MG63 (cell line): ENCODE measurements around the gene LTBP3. TPM values are rescaled to one million over a fixed set of nuclear protein-coding genes. Genes with fewer than 3 reads are reported as not detected.

Experiments used
- DNase-seq: peaks from one replicate; pipeline ENCODE4 v3.0.0-alpha.2; 2020
- H3K27me3 ChIP-seq: fragments of 250-450 bp; sonication (Bioruptor Pico); 2 replicates; pipeline ENCODE4 v1.5.1; 2020; ENCODE audit warnings: mild to moderate bottlenecking, moderate library complexity
- H3K36me3 ChIP-seq: fragments of 250-450 bp; sonication (Bioruptor Pico); 2 replicates; pipeline ENCODE4 v1.5.1; 2020; ENCODE audit warnings: mild to moderate bottlenecking, moderate library complexity
- H3K4me3 ChIP-seq: fragments of 250-450 bp; sonication (Bioruptor Pico); 2 replicates; pipeline ENCODE4 v1.5.1; 2020; ENCODE audit warnings: mild to moderate bottlenecking, moderate library complexity
- H3K9me3 ChIP-seq: fragments of 250-450 bp; sonication (Bioruptor Pico); 2 replicates; pipeline ENCODE4 v1.5.1; 2020; ENCODE audit warnings: mild to moderate bottlenecking, moderate library complexity
- total RNA-seq: library from RNA; depleted of rRNA; stranded (reverse); fragments of >200 nt; shearing (Covaris generic); gene quantifications from 2 replicates; pipeline ENCODE4 v1.2.3, GENCODE V29; 2014; ENCODE audit warnings: low replicate concordance

The LTBP3 gene
- total RNA-seq, 1 experiment from 2014 or later: 124 TPM

DNA sequence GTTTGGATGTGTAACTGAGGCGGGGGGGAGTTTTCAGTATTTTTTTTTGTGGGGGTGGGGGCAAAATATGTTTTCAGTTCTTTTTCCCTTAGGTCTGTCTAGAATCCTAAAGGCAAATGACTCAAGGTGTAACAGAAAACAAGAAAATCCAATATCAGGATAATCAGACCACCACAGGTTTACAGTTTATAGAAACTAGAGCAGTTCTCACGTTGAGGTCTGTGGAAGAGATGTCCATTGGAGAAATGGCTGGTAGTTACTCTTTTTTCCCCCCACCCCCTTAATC lies 57.0 kb downstream of the LTBP3 start:
- peak overlapping the region; percentile 87 for H3K4me3 ChIP-seq
- peaks cover 70% of the 10 kb centered on the region for H3K36me3 ChIP-seq

DNA sequence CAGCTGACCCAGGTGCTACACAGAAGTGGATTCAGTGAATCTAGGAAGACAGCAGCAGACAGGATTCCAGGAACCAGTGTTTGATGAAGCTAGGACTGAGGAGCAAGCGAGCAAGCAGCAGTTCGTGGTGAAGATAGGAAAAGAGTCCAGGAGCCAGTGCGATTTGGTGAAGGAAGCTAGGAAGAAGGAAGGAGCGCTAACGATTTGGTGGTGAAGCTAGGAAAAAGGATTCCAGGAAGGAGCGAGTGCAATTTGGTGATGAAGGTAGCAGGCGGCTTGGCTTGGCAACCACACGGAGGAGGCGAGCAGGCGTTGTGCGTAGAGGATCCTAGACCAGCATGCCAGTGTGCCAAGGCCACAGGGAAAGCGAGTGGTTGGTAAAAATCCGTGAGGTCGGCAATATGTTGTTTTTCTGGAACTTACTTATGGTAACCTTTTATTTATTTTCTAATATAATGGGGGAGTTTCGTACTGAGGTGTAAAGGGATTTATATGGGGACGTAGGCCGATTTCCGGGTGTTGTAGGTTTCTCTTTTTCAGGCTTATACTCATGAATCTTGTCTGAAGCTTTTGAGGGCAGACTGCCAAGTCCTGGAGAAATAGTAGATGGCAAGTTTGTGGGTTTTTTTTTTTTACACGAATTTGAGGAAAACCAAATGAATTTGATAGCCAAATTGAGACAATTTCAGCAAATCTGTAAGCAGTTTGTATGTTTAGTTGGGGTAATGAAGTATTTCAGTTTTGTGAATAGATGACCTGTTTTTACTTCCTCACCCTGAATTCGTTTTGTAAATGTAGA lies 57.6 kb downstream of the LTBP3 start:
- peaks cover 64% of the 10 kb centered on the region for H3K36me3 ChIP-seq
- DNase-seq: peak; percentile 61
- peak overlapping the region; percentile 87 for H3K4me3 ChIP-seq
- no peaks in the 10 kb centered on the region for H3K9me3 ChIP-seq
- no peaks in the 10 kb centered on the region for H3K27me3 ChIP-seq

More for the DNA sequence above, 57.0 kb downstream of the LTBP3 start:
- Histone ChIP-seq H3K27me3 (no peaks in the 10 kb centered on the region), H3K9me3 (no peaks in the 10 kb centered on the region)
- no peak for DNase-seq

DNA sequence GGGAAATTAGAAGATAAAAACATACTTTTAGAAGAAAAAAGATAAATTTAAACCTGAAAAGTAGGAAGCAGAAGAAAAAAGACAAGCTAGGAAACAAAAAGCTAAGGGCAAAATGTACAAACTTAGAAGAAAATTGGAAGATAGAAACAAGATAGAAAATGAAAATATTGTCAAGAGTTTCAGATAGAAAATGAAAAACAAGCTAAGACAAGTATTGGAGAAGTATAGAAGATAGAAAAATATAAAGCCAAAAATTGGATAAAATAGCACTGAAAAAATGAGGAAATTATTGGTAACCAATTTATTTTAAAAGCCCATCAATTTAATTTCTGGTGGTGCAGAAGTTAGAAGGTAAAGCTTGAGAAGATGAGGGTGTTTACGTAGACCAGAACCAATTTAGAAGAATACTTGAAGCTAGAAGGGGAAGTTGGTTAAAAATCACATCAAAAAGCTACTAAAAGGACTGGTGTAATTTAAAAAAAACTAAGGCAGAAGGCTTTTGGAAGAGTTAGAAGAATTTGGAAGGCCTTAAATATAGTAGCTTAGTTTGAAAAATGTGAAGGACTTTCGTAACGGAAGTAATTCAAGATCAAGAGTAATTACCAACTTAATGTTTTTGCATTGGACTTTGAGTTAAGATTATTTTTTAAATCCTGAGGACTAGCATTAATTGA lies 58.3 kb downstream of the LTBP3 start:
- Histone ChIP-seq H3K9me3 (no peaks in the 10 kb centered on the region), H3K4me3 (peak overlapping the region; percentile 87), H3K27me3 (no peaks in the 10 kb centered on the region), H3K36me3 (peaks cover 57% of the 10 kb centered on the region)
- no peak for DNase-seq

DNA sequence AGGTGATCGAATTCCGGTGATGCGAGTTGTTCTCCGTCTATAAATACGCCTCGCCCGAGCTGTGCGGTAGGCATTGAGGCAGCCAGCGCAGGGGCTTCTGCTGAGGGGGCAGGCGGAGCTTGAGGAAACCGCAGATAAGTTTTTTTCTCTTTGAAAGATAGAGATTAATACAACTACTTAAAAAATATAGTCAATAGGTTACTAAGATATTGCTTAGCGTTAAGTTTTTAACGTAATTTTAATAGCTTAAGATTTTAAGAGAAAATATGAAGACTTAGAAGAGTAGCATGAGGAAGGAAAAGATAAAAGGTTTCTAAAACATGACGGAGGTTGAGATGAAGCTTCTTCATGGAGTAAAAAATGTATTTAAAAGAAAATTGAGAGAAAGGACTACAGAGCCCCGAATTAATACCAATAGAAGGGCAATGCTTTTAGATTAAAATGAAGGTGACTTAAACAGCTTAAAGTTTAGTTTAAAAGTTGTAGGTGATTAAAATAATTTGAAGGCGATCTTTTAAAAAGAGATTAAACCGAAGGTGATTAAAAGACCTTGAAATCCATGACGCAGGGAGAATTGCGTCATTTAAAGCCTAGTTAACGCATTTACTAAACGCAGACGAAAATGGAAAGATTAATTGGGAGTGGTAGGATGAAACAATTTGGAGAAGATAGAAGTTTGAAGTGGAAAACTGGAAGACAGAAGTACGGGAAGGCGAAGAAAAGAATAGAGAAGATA lies 59.0 kb downstream of the LTBP3 start, which contains the start of gene MALAT1:
TSS of gene MALAT1 (plus strand) at position 69 of the 736 bp plus-strand sequence.
- H3K27me3 ChIP-seq: no peaks in the 10 kb centered on the region
- H3K36me3 ChIP-seq: peaks cover 50% of the 10 kb centered on the region
- peak within 1 kb of the TSS; percentile 87 for H3K4me3 ChIP-seq
- H3K9me3 ChIP-seq: no peaks in the 10 kb centered on the region
- DNase-seq: peak; percentile 92

DNA sequence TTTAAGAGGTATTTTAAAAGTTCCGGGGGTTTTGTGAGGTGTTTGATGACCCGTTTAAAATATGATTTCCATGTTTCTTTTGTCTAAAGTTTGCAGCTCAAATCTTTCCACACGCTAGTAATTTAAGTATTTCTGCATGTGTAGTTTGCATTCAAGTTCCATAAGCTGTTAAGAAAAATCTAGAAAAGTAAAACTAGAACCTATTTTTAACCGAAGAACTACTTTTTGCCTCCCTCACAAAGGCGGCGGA lies 59.5 kb downstream of the LTBP3 start:
- peak overlapping the region; percentile 87 for H3K4me3 ChIP-seq
- no peaks in the 10 kb centered on the region for H3K9me3 ChIP-seq
- H3K27me3 ChIP-seq: no peaks in the 10 kb centered on the region
- no peak for DNase-seq
- H3K36me3 ChIP-seq: peaks cover 45% of the 10 kb centered on the region

DNA sequence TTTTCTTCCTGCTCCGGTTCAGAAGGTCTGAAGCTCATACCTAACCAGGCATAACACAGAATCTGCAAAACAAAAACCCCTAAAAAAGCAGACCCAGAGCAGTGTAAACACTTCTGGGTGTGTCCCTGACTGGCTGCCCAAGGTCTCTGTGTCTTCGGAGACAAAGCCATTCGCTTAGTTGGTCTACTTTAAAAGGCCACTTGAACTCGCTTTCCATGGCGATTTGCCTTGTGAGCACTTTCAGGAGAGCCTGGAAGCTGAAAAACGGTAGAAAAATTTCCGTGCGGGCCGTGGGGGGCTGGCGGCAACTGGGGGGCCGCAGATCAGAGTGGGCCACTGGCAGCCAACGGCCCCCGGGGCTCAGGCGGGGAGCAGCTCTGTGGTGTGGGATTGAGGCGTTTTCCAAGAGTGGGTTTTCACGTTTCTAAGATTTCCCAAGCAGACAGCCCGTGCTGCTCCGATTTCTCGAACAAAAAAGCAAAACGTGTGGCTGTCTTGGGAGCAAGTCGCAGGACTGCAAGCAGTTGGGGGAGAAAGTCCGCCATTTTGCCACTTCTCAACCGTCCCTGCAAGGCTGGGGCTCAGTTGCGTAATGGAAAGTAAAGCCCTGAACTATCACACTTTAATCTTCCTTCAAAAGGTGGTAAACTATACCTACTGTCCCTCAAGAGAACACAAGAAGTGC lies 60.0 kb downstream of the LTBP3 start:
- peak overlapping the region; percentile 87 for H3K4me3 ChIP-seq
- no peaks in the 10 kb centered on the region for H3K27me3 ChIP-seq
- no peak for DNase-seq
- no peaks in the 10 kb centered on the region for H3K9me3 ChIP-seq
- H3K36me3 ChIP-seq: peaks cover 40% of the 10 kb centered on the region

DNA sequence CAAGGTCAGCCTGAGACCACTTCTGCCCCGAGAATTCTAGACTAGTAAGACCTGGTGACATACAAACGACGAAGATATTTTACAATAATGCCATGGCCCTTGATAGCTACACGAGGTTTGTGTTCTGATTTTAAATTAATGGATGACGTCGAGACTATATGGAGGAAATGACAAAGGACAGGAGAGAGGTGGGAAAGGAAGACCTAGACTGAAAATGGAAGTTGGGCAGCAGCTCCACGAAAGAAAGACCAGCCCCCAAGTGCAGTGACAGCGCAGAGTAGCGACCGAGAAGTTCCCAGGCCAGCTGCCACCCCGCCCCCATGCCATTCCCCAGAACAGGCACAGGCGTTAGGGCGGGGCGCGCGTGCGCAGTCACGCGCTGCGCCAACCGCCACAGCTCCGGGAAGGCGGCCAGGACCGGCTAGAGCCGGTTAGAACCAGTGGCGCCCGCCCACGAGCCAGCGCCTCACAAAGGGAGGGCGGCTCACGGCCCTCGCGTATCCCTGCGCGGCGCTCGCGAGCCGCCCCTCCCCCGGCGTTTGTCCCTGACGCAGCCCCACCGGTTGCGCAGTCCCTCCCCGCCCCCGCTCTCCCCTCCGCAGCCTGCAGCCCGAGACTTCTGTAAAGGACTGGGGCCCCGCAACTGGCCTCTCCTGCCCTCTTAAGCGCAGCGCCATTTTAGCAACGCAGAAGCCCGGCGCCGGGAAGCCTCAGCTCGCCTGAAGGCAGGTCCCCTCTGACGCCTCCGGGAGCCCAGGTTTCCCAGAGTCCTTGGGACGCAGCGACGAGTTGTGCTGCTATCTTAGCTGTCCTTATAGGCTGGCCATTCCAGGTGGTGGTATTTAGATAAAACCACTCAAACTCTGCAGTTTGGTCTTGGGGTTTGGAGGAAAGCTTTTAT lies 60.8 kb downstream of the LTBP3 start:
- no peaks in the 10 kb centered on the region for H3K27me3 ChIP-seq
- peak overlapping the region; percentile 87 for H3K4me3 ChIP-seq
- peak; percentile 99 for DNase-seq
- peaks cover 32% of the 10 kb centered on the region for H3K36me3 ChIP-seq
- no peaks in the 10 kb centered on the region for H3K9me3 ChIP-seq

DNA sequence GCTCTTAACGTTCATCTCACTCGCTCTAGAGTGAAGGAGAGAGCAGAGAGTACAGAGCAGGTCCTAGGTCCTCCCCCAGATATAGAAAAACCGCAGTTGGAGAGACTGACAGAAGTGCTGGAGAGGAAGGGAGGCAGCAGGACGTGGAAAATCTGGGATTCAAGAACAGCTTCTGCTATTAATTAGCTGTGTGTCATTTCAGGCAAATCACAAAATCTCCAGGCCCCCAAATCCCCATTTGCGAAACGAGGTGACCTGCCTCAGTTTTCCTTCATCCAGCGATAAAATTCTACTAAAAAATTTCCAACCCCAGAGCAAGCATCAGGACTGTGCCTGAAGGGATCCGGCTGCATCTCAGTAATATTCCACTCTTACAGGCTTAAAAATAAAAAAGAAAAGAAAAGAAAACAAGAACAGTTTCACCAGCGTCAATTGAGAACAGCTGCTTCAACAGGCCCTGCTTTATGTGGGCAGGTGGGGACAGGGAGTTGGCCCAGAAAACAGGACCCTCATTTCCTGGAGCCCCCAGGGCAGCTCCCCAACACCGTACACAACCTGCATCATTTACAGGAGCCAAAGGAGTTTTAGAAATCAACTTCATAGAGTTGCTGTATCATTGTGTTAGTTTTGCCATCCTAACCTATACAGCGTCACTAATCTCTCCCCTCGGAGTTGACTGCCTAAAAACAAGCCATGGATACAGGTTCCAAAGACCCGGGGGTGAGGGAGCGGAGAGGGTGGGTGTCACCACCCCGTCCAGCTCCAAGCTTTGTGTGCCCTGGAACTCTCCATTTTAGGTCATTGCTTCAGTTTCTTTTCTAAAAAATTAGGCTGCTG lies 61.6 kb downstream of the LTBP3 start:
- peaks cover 24% of the 10 kb centered on the region for H3K36me3 ChIP-seq
- H3K9me3 ChIP-seq: no peaks in the 10 kb centered on the region
- H3K27me3 ChIP-seq: no peaks in the 10 kb centered on the region
- no peak for DNase-seq
- H3K4me3 ChIP-seq: peak overlapping the region; percentile 27

DNA sequence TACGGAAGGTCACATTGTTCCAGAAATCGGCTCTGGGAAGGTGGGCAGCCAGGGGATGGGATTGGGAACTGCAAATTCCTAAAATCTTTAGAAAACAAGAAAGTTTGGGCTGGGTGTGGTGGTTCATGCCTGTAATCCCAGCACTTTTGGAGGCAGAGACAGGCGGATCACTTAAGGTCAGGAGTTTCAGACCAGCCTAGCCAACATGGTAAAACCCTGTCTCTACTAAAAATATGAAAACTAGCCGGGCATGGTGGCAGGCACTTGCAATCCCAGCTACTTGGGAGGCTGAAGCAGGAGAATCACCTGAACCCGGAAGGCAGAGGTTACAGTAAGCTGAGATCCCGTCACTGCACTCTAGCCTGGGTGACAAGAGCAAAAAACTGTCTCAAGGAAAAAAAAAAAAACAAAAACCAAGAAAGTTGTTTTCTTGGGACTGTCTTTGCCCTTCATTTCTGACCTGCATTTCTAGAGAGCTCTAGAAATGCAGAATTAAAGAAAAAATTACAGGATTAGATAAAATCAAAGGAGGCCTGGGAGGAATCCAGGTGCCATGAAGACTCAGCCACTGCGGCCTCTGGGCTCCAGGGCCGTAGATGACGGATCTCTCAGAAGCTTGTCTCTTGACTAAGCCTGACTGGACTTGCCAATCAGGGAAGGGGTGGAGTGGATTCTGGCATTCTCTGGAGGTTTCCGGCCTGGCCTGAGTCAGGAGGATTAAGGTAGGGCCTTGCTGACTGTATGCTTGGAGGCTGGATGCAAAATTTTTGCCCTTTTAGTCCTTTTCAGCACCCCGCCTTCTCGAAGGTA lies 64.6 kb downstream of the LTBP3 start:
- Histone ChIP-seq H3K27me3 (no peaks in the 10 kb centered on the region), H3K9me3 (no peaks in the 10 kb centered on the region), H3K36me3 (no peaks in the 10 kb centered on the region), H3K4me3 (no peak overlapping the region; the same call in 1 of the 2 replicates)
- peak; percentile 99 for DNase-seq

DNA sequence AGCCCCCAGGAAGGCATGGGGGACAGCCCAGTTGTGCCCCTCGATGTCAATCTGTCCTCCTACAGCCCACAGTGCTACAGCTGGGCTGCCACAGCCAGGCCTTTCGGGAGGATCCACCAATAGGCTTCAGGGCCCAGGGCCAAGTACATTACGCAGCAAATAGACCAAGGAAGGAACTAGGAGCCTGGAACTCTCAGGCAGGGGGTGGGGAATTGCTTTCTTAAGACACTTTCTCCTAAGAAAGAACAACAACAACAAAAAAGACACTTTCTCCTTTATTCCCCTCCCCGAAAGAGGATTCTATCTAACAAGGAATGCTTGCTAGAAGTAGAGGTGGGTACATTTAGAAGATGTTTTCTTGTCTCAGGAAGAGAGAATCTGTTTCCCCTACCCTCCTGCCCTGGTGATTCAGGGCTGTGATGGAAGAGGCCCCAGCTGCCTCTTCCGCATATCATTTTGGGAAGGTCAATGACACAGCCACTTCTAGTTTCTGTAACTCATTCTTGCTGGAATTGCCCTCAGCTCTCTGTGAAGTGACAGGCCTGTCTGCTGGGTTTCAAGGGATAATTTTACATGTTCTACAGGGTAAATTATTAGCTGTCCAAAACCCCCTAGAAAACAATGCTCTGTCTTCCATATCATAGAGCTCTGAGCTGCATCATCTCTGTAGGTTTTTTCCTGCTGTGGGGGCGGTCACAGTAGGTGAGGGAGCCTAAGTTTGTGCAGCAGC lies 65.4 kb downstream of the LTBP3 start:
- Histone ChIP-seq H3K9me3 (no peaks in the 10 kb centered on the region), H3K27me3 (no peaks in the 10 kb centered on the region), H3K36me3 (no peaks in the 10 kb centered on the region), H3K4me3 (no peak overlapping the region; the same call in 1 of the 2 replicates)
- peak; percentile 93 for DNase-seq

DNA sequence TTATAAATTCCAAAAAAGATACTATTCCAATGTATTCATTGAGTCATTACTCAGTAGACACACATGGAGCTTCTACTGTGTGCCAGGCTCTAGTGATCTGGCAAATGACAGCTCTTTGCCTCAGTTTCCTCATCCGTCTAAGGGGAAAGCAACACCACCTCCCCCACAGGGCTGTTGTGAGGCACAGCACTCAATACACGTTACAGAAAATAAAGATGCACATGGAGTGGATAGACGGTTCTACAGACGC lies 65.8 kb downstream of the LTBP3 start:
- Histone ChIP-seq H3K36me3 (no peaks in the 10 kb centered on the region), H3K4me3 (no peak overlapping the region), H3K27me3 (no peaks in the 10 kb centered on the region), H3K9me3 (no peaks in the 10 kb centered on the region)
- no peak for DNase-seq

DNA sequence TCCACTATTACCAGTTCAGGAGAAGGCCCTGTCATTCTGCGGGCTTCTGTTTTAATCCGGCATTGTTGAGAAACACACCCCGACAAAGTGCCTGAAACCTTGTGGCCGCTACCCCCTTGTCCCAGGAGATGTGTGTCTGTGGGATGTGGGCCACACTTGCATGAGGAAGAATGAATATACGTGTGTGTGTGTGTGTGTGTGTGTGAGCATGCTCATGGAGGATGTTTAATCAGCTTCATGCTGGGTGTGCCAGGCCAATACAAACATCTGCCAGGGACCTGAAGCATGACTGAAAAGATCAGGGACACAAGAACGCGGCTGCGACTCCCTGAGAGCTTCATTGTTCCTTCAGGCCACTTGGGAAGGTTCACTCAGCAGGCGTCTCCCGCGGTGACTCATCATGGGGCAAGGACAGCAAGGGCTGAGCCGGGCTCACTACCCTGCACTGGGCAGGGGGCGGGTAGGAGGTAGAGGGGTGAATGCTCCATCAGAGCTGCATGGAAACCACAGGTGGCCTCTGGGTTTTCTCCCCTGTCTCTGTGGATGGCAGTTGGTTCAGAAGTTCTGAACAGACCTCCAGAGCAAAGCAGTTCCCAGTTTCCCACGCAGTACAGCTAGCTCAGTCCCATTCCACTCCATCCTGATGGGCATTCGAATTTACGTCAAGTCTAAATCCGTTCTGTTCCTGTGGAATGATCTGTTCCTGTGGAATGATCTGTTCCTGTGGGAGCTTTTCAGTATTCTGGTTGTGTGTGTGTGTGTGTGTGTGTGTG lies 66.4 kb downstream of the LTBP3 start:
- peak; percentile 92 for DNase-seq
- Histone ChIP-seq H3K36me3 (no peaks in the 10 kb centered on the region), H3K9me3 (no peaks in the 10 kb centered on the region), H3K27me3 (no peaks in the 10 kb centered on the region), H3K4me3 (no peak overlapping the region)

DNA sequence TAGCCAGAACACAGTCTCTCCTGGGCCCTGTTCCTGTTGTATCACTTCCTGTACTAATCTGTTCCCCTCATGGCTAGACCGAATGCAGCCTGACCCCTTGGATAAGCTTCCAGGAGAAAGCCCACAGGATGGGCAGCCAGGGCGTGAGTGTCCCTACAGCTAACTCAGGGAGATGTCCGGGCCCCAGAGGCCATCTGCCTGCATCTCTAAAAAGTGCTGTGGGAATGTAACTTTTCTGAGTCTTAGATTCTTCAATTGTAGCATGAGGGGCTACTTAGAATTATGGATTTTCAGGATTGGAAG lies 67.0 kb downstream of the LTBP3 start:
- Histone ChIP-seq H3K9me3 (no peaks in the 10 kb centered on the region), H3K4me3 (no peak overlapping the region), H3K27me3 (no peaks in the 10 kb centered on the region), H3K36me3 (no peaks in the 10 kb centered on the region)
- no peak for DNase-seq

DNA sequence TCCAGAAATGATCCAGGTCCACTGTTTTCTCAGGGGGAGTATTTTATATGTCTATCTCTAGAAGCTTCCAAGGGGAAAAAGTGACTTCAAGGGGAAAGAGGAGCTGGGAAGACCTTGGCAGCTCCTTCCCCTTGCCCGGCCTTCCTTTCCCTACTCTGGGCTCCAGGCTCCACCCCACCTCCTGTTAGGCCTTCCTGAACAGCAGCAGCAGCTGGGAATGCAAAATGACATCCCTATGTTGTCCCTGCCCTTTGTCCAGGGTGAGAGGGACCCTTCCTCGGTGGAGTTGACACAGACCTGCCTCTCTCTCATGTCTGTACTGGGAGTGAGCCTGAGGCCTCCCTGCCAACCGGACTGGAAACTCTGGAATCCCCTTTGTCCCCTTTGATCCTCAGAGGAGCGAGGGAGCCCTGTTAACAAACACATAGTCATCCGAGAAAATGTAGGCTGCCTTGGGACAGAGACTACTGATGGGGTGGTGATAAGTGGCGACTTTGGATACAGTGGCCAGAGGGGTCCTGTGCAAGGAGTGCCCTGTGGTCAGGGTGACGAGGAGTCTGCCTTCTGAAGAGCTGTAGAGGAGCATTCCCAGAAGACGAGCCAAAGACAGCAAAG lies 68.3 kb downstream of the LTBP3 start:
- no peak for DNase-seq
- Histone ChIP-seq H3K4me3 (no peak overlapping the region), H3K36me3 (no peaks in the 10 kb centered on the region)

More for the DNA sequence above, 68.3 kb downstream of the LTBP3 start:
- Histone ChIP-seq H3K27me3 (no peaks in the 10 kb centered on the region), H3K9me3 (no peaks in the 10 kb centered on the region)
